HG02588 (cell line): ENCODE measurements around the gene CMTM4.
"Not testable (repeated sequence)": the region's sequence is repeated elsewhere in the genome, so short reads cannot be mapped to it uniquely, and the experiment has no call there.

ENCODE experiments used
- ATAC-seq: cut with Tn5 transposase; IDR thresholded peaks from one replicate; pipeline ENCODE4 v1.9.1; 2021; ENCODE audit warnings: mild to moderate bottlenecking, moderate library complexity; ENCODE audit not compliant: unreplicated experiment

The CMTM4 gene

DNA sequence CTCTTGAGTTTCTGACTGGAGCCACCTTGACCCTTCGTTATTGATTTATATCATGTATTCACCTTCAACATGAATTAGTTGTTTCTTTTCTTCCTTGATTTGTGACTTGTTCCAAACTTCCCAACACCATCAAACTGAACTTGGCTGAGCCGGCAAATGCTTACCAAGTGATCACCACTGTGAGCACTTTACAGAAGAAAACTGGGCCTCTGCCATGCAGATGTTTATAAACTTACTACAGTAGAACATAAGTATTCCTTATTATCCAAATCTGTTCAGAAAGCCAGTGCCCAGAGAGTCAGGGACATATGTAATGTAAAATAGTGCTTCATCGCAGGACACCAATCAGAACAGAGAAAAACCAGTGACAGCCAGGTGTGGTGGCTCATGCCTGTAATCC is 19.9 kb downstream of the CMTM4 start:
- ATAC-seq: no peak

DNA sequence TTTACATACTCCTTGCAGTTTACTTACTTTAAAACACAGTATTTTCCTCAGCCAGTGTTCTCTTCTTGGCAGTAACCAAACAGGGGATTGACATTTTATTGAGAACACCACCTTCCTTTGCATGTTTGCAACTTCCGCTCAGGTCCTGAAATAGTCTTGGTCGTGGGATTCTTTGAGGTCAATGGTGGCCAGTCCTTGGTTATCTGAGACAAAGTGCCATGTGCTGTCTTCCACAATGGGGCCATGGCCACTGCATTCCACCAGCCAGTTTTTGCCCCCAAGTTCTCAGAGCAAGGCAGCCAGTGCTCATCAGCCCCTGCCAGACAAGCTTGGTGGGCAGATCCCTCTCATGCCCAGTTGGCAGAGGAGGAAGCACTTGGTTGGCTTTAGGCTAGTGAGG is 22.9 kb downstream of the CMTM4 start:
- no peak for ATAC-seq

GRCh38 chr16:66670691-66671388 is 25.7 kb downstream of the CMTM4 start:
- ATAC-seq: no peak

DNA sequence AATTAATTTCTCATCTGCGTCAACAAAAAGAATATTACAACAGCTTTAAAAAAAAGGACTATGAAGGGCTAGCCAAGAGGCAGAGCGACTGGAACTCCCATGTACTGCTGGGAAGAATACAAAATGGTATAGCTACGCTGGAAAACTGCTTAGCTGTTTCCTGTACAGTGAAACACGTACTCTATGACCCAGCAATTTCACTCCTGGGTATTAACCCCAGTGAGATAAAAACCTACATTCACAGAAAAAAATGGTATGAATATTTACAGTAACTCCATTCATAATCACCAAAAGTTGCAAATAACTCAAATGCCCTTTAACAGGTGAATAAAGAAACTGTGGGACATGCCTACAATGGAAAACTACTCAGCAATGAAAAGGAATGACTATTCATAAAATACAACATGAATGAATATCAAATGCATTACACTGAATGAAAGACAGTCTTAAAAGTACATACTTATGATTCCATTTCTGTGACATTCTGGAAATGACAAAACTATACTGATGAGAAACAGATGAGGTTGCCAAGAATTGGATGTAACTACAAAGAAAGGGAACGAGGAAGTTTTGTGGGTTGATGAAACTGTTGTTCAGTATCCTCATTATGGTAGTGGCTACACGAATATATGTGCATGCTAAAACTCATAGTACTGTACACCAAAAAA is 27.6 kb downstream of the CMTM4 start:
- ATAC-seq: no peak

- ATAC-seq: no peak
These were observed 28.6 kb downstream of the CMTM4 start for GRCh38 chr16:66667944-66668343.

- no peak for ATAC-seq
These were observed 33.9 kb downstream of the CMTM4 start for GRCh38 chr16:66662445-66663194.

DNA sequence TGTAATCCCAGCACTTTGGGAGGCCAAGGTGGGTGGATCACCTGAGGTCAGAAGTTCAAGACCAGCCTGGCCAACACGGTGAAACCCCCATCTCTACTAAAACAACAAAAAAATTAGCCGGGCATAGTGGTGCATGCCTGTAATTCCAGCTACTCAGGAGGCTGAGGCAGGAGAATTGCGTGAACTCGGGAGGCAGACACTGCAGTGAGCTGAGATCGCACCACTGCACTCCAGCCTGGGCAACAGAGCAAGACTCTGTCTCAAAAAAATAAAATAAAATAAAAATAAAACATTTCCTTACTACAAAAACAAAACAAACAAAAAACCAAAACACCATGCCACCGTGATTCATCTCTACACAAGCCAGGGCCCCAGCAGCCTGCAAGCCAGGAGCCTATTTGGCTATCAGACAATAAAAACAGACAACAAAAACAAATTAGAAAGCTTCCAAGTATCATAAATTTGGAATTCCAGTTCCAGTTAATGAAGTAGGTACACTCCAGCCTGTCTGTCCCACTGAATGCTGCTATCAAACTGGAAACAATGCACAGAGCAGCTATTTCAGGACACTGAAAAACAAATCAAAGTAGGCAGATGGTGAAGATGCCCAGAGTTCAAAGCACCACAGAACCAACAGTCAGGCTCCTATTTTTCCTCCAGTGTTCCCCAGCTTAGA is 34.7 kb downstream of the CMTM4 start:
- not testable (repeated sequence) for ATAC-seq

GRCh38 chr16:66661210-66661560 is 35.4 kb downstream of the CMTM4 start:
- no peak for ATAC-seq

GRCh38 chr16:66660422-66661209 is 35.9 kb downstream of the CMTM4 start:
- no peak for ATAC-seq

DNA sequence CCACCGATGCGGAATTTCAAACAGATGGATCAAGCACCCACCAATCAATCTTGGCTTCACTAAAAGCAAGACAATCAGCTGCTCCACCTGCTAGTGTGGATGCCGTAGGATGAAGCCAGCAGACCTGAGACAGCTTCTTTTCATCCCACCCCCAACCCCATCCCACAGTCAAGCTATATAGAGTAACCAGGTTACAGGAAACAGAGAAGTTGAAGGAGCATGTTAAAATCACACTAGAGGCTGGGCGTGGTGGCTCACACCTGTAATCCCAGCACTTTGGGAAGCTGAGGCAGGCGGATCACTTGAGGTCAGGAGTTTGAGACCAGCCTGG is 37.7 kb downstream of the CMTM4 start:
- ATAC-seq: no peak

GRCh38 chr16:66658143-66658859 is 38.2 kb downstream of the CMTM4 start:
- no peak for ATAC-seq

GRCh38 chr16:66656547-66656946 is 40.0 kb downstream of the CMTM4 start:
- ATAC-seq: no peak

- ATAC-seq: no peak
These were observed 42.8 kb downstream of the CMTM4 start for GRCh38 chr16:66653581-66654350.

DNA sequence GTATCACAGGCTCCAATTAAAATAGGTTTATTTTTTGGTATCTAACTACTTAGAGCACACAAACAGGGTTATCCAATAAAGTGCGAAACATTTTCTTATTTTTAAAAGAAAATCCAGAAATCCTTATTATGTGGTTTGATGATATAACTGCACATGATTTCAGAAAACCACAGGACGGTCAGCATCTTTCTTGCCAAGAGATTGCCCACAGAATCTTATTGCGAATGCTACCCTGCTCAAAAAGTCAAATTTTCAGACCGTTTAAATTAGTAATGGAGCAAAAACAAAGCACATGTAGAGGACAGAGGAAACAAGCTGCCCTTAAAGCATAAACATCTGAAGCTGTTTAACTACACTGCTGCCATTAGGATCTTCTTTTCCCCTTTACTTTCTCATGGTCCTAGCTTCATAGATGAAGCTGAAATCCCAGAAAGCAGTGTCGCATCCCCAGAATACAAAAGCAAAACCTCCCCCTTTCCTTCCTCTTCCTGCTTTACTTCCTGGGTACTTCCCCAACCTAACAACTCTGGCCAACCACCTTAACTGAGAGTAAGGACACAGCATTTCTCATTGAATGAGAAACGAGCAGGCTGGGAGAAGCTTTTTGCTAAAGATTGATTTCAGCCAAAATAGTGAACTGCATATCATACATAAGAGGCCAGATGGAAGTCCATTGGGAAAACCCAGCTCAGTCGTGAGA is 43.7 kb downstream of the CMTM4 start:
- no peak for ATAC-seq

DNA sequence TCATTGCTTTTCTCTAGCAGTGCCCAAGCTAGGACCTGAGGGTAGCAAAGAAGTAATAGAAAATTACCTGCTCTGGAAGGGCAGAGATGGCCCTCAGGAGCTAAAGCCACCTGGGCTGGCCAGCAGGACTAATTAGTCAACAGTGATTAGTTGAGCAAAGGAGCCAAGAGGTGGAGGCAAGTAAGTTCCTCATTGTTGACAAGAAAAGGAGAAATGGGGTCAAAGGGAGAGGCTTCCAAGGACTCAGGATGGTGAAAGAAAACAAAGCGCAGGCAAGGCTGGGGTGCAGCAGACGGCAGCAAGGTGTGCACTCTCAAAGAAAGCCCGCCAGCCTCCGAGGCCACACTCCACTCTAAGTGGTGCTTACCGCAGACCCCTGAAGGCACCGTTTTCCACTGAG is 44.6 kb downstream of the CMTM4 start:
- no peak for ATAC-seq

GRCh38 chr16:66651474-66651765 is 45.1 kb downstream of the CMTM4 start:
- no peak for ATAC-seq

- peak; percentile 89 for ATAC-seq
These were observed 45.7 kb downstream of the CMTM4 start for GRCh38 chr16:66650707-66651473.

DNA sequence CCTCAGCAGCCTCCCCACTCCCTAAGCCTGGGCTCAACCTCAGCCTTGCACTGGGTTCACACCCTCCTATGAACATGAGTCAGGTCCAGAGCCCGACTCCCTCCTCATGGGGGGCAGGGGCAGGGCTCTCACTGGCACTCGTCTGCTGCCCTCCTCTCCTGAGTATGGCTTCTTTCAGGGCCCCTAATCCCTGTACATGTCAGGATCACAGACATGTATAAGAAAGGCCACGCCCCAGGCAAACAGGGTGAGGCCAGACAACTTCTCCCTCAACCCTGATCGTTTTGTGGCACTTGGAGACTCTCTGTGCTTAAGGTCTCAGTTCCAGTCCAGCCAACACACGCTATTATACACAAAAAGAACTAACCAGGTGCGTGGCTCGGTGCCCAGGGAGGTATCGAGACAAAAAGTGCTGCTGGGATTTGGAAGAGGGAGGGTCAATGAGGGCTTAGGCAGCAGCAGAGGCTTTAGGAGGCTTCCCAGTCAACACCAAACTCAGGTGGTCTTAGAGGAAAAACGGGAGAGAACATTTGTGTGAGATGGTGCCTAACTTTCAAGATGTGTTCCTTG is 46.8 kb downstream of the CMTM4 start:
- ATAC-seq: no peak
